ENCODE data around the gene ADPRHL1. TPM values are rescaled to one million over a fixed set of nuclear protein-coding genes. Genes with fewer than 3 reads are reported as not detected.
A peak's percentile ranks its signal among the peaks of the same experiment; 100 is the strongest.

The ADPRHL1 gene
- total RNA-seq, 1 donor from 2014 or later: 2.8 TPM

DNA sequence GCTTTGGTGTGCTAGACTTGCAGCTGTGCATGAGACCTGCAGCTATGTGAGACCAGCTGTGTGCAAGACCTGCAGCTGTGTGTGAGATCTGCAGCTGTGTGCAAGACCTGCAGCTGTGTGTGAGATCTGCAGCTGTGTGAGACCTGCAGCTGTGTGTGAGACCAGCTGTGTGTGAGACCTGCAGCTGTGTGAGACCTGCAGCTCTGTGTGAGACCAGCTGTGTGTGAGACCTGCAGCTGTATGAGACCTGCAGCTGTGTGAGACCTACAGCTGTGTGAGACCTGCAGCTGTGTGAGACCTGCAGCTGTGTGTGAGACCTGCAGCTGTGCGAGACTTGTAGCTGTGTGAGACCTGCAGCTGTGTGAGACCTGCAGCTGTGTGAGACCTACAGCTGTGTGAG lies 43.9 kb upstream of the ADPRHL1 start:
- peaks cover 4% of the 10 kb centered on the region for H3K36me3 Mint-ChIP-seq (ENCODE audit: low read depth)

DNA sequence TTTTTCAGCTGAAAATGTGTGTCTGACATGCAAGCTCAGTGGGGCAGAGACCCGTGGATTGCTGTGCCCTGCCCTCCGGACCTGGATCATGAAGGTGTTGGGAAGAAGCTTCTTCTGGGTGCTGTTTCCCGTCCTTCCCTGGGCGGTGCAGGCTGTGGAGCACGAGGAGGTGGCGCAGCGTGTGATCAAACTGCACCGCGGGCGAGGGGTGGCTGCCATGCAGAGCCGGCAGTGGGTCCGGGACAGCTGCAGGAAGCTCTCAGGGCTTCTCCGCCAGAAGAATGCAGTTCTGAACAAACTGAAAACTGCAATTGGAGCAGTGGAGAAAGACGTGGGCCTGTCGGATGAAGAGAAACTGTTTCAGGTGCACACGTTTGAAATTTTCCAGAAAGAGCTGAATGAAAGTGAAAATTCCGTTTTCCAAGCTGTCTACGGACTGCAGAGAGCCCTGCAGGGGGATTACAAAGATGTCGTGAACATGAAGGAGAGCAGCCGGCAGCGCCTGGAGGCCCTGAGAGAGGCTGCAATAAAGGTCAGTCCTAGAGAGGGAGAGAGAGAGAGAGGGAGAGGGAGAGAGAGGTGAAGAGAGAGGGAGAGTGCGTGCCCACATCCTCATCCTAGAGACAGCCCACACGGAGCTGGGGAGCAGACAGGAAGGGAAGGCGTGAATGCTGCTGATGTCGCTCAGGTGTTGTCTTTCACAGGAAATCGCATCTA lies 42.4 kb upstream of the ADPRHL1 start:
- DNase-seq (ENCODE audit: low read depth, low spot score): no peak
- Mint-ChIP-seq H3K27me3 (ENCODE audit: low read depth) (no peaks in the 10 kb centered on the region), H3K4me1 (peaks cover 38% of the 10 kb centered on the region), H3K9me3 (no peaks in the 10 kb centered on the region), H3K36me3 (ENCODE audit: low read depth) (peaks cover 4% of the 10 kb centered on the region), H3K27ac (ENCODE audit: unreplicated experiment) (no peak overlapping the region), H3K4me3 (peak overlapping the region; percentile 7)
- TF ChIP-seq, protein P1, sequence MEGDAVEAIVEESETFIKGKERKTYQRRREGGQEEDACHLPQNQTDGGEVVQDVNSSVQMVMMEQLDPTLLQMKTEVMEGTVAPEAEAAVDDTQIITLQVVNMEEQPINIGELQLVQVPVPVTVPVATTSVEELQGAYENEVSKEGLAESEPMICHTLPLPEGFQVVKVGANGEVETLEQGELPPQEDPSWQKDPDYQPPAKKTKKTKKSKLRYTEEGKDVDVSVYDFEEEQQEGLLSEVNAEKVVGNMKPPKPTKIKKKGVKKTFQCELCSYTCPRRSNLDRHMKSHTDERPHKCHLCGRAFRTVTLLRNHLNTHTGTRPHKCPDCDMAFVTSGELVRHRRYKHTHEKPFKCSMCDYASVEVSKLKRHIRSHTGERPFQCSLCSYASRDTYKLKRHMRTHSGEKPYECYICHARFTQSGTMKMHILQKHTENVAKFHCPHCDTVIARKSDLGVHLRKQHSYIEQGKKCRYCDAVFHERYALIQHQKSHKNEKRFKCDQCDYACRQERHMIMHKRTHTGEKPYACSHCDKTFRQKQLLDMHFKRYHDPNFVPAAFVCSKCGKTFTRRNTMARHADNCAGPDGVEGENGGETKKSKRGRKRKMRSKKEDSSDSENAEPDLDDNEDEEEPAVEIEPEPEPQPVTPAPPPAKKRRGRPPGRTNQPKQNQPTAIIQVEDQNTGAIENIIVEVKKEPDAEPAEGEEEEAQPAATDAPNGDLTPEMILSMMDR (conservative IDR thresholded peaks at IDR 0.05): no peak

More for the DNA sequence above, 43.9 kb upstream of the ADPRHL1 start:
- DNase-seq (ENCODE audit: low read depth, low spot score): no peak
- Mint-ChIP-seq H3K27me3 (ENCODE audit: low read depth) (no peaks in the 10 kb centered on the region), H3K4me3 (no peak overlapping the region), H3K4me1 (peaks cover 32% of the 10 kb centered on the region), H3K9me3 (no peaks in the 10 kb centered on the region), H3K27ac (ENCODE audit: unreplicated experiment) (no peak overlapping the region)
- TF ChIP-seq, protein P1 (conservative IDR thresholded peaks at IDR 0.05): no peak

DNA sequence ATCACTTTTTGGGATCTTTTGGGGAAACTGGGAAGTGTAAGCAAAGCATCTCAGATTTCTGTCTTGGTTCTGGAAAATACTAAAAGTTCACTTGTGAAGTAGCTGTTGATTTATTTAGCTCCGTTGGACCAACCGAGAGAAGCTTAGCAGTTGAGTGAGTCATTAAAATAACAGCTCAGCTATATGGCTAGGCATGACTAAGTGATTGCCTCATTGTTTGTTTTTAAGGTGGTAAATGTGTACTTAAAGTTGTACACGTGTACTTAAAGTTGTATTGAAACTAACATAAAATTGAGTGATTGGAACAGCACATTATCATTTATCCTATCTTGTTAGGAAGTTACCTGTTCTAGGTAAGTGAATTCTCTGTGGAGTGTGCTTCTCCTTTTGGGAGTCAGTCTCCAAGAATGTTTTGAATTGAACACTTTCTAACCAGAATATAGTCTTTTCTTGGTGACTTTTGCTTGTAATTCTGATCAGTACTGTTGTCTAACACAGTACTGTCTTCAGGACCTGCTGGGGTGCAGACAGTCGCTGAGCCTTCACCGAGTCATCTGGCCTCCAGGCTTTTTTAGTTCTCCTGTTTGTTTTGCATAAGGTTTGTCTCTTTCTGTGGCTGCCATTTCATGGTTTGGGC lies 40.1 kb upstream of the ADPRHL1 start:
- Mint-ChIP-seq H3K36me3 (ENCODE audit: low read depth) (peaks cover 4% of the 10 kb centered on the region), H3K4me1 (peaks cover 54% of the 10 kb centered on the region), H3K27me3 (ENCODE audit: low read depth) (no peaks in the 10 kb centered on the region), H3K4me3 (peak overlapping the region; percentile 86), H3K9me3 (no peaks in the 10 kb centered on the region), H3K27ac (ENCODE audit: unreplicated experiment) (no peak overlapping the region)
- DNase-seq (ENCODE audit: low read depth, low spot score): no peak
- TF ChIP-seq, protein P1 (conservative IDR thresholded peaks at IDR 0.05): no peak

DNA sequence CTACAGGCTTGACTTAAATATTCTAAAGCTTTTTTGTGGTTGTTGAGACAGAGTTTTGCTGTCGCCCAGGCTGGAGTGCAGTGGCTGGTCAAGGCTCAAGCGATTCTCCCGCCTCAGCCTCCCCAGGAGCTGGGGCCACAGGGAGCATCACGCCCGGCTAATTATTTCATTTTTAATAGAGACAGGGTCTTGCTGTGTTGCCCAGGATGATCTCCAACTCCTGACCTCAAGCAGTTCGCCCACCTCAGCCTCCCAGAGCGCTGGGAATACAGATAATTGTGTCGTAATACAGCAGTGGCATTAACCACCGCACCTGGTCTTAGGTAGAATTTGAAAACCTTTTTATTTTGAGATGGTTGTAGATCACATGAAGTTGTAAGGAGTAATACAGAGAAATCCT lies 38.7 kb upstream of the ADPRHL1 start:
- Mint-ChIP-seq H3K4me1 (peaks cover 62% of the 10 kb centered on the region), H3K36me3 (ENCODE audit: low read depth) (no peaks in the 10 kb centered on the region), H3K9me3 (no peaks in the 10 kb centered on the region), H3K4me3 (peak overlapping the region; percentile 94), H3K27ac (ENCODE audit: unreplicated experiment) (no peak overlapping the region), H3K27me3 (ENCODE audit: low read depth) (no peaks in the 10 kb centered on the region)
- DNase-seq (ENCODE audit: low read depth, low spot score): no peak
- TF ChIP-seq, protein P1 (conservative IDR thresholded peaks at IDR 0.05): no peak

DNA sequence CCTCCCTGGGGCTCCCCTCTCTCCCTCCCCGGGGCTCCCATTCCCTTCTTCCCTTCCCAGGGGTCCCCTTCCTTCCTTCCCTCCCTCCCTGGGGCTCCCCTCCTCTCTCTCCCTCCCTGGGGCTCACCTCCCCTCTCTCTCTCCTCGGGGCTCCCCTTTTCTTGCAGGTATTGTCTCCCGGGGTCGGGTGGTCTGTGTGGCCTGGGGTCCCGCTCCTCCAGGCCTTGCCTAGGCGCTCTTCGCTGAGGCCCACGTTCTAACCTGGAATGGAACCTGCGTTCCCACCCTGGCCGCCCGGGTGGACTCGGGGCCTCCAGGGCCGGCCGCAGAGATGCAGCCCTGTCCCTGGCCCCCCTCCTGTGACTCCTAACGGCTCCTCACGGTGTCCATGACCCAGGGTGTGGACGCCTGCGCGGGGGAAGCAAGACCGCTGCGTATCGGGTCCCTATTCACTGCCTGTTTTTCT lies 38.2 kb upstream of the ADPRHL1 start:
- peak; percentile 25 for DNase-seq (ENCODE audit: low read depth, low spot score)
- Mint-ChIP-seq H3K27ac (ENCODE audit: unreplicated experiment) (no peak overlapping the region), H3K36me3 (ENCODE audit: low read depth) (no peaks in the 10 kb centered on the region), H3K4me3 (peak overlapping the region; percentile 94), H3K9me3 (no peaks in the 10 kb centered on the region), H3K27me3 (ENCODE audit: low read depth) (no peaks in the 10 kb centered on the region), H3K4me1 (peaks cover 62% of the 10 kb centered on the region)
- TF ChIP-seq, protein P1 (conservative IDR thresholded peaks at IDR 0.05): no peak

Data from neural crest cell (in vitro differentiated cells).